ENCODE results near the gene IKZF4.

DNA sequence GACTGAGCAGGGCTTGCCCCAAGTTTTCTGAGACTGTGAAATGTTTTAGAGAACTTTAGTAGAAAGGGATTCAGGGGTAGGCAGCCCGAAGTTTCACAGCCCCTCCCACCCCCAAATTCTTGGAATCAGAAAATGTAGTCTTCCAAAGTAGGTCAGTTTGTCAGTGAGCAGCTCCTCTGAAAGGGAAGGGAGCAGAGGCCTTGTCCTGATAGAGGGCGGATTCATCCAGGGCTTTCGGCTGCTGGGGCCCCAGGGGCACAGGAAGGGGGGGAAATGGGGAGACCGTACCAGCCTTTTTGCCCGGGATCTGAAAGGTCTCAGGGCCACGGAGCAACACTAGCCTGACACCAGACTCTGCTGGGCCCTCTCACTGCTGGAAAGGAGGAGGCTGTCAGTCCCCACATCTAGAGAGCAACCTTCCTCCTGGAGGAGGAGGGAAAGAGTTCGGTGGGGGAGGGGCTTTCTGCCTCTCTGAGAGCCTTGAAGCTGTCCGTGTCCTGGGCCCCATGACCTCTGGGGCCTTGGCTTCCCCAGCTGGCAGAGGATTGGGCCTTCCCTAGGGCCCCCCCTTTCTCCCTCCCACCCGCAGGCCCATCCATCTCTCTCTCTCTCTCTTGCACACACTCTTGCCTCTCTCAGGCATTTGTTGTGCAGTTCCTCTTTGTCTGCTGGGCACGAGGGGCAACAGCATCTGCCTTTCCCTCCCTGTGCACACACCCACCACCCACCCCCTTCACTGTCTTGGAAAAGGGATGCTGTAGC lies at the start of gene IKZF4:
- TF ChIP-seq, protein P1, sequence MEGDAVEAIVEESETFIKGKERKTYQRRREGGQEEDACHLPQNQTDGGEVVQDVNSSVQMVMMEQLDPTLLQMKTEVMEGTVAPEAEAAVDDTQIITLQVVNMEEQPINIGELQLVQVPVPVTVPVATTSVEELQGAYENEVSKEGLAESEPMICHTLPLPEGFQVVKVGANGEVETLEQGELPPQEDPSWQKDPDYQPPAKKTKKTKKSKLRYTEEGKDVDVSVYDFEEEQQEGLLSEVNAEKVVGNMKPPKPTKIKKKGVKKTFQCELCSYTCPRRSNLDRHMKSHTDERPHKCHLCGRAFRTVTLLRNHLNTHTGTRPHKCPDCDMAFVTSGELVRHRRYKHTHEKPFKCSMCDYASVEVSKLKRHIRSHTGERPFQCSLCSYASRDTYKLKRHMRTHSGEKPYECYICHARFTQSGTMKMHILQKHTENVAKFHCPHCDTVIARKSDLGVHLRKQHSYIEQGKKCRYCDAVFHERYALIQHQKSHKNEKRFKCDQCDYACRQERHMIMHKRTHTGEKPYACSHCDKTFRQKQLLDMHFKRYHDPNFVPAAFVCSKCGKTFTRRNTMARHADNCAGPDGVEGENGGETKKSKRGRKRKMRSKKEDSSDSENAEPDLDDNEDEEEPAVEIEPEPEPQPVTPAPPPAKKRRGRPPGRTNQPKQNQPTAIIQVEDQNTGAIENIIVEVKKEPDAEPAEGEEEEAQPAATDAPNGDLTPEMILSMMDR (IDR thresholded peaks at IDR 0.05; ENCODE audit: insufficient read depth, low read length), result no peak
- TF ChIP-seq GABPA (IDR thresholded peaks at IDR 0.05; ENCODE audit: low read depth) (no peak), POLR2AphosphoS5 (IDR thresholded peaks at IDR 0.05; ENCODE audit: low read depth) (no peak), REST (IDR thresholded peaks at IDR 0.05; ENCODE audit: insufficient replicate concordance, low read depth) (no peak), SPI1 (IDR thresholded peaks at IDR 0.05; ENCODE audit: borderline replicate concordance, low read depth) (peak; percentile 93)
